Measurements from ENCODE around the gene CEP57. TPM values are rescaled to one million over a fixed set of nuclear protein-coding genes. Genes with fewer than 3 reads are reported as not detected.

Gene CEP57
- total RNA-seq, result 52.8 TPM
- polyA plus RNA-seq (ENCODE audit: insufficient read depth in 1 of 8, insufficient read length in 8 of 8, low replicate concordance in 1 of 8), result 10 to 100 TPM; 40.8 to 54.7 (median 45.0) TPM
- long read RNA-seq, donor 1, transcript CEP57-209 (3 exons, 2,632 nt), result major isoform, 5 of 11 reads
- long read RNA-seq, donor 1, partial matches to known transcripts, result 0 of 11 reads
- long read RNA-seq, donor 1, other reads (novel, unspliced or antisense), result 0 of 11 reads
- long read RNA-seq, donor 2, partial matches to known transcripts, result 0 of 1 reads
- long read RNA-seq, donor 2, other reads (novel, unspliced or antisense), result 0 of 1 reads
- long read RNA-seq, donor 3, transcript CEP57-209 (3 exons, 2,632 nt), result major isoform, 6 of 11 reads
- long read RNA-seq, donor 3, partial matches to known transcripts, result 0 of 11 reads
- long read RNA-seq, donor 3, other reads (novel, unspliced or antisense), result 0 of 11 reads
- long read RNA-seq, donor 4, transcript CEP57-210 (7 exons, 2,084 nt), result major isoform, 5 of 10 reads
- long read RNA-seq, donor 4, partial matches to known transcripts, result 0 of 10 reads
- long read RNA-seq, donor 4, other reads (novel, unspliced or antisense), result 0 of 10 reads
- long read RNA-seq, donor 5, transcript CEP57-209 (3 exons, 2,632 nt), result major isoform, 18 of 51 reads
- long read RNA-seq, donor 5, transcript CEP57-210 (7 exons, 2,084 nt), result minor isoform, 14 of 51 reads
- long read RNA-seq, donor 5, transcript CEP57-202 (11 exons, 3,178 nt), result minor isoform, 11 of 51 reads
- long read RNA-seq, donor 5, partial matches to known transcripts, result 7 of 51 reads
- long read RNA-seq, donor 5, other reads (novel, unspliced or antisense), result 0 of 51 reads
- long read RNA-seq, donor 6, transcript CEP57-210 (7 exons, 2,084 nt), result minor isoform, 9 of 21 reads
- long read RNA-seq, donor 6, transcript CEP57-209 (3 exons, 2,632 nt), result major isoform, 10 of 21 reads
- long read RNA-seq, donor 6, partial matches to known transcripts, result 0 of 21 reads
- long read RNA-seq, donor 6, other reads (novel, unspliced or antisense), result 0 of 21 reads
- long read RNA-seq, donor 7, transcript CEP57-210 (7 exons, 2,084 nt), result minor isoform, 5 of 28 reads
- long read RNA-seq, donor 7, transcript CEP57-209 (3 exons, 2,632 nt), result major isoform, 14 of 28 reads
- long read RNA-seq, donor 7, partial matches to known transcripts, result 5 of 28 reads
- long read RNA-seq, donor 7, other reads (novel, unspliced or antisense), result 0 of 28 reads
- long read RNA-seq, donor 8, partial matches to known transcripts, result 0 of 10 reads
- long read RNA-seq, donor 8, other reads (novel, unspliced or antisense), result 0 of 10 reads
- long read RNA-seq, donor 9, transcript CEP57-209 (3 exons, 2,632 nt), result major isoform, 8 of 19 reads
- long read RNA-seq, donor 9, partial matches to known transcripts, result 5 of 19 reads
- long read RNA-seq, donor 9, other reads (novel, unspliced or antisense), result 0 of 19 reads
- long read RNA-seq, donor 10, transcript CEP57-210 (7 exons, 2,084 nt), result minor isoform, 5 of 26 reads
- long read RNA-seq, donor 10, transcript CEP57-202 (11 exons, 3,178 nt), result minor isoform, 9 of 26 reads
- long read RNA-seq, donor 10, transcript CEP57-209 (3 exons, 2,632 nt), result major isoform, 12 of 26 reads
- long read RNA-seq, donor 10, partial matches to known transcripts, result 0 of 26 reads
- long read RNA-seq, donor 10, other reads (novel, unspliced or antisense), result 0 of 26 reads
- long read RNA-seq, donor 11, transcript CEP57-209 (3 exons, 2,632 nt), result major isoform, 10 of 18 reads
- long read RNA-seq, donor 11, partial matches to known transcripts, result 0 of 18 reads
- long read RNA-seq, donor 11, other reads (novel, unspliced or antisense), result 0 of 18 reads

GRCh38 chr11:95790123-95790932, at the start of gene CEP57:
Gene CEP57, plus strand, starts transcription at chr11:95790498. Its CDS starts 201 bp downstream, at chr11:95790699.
- WGBS (ENCODE audit: insufficient coverage), result under 1% methylated on average over 47 of the region's 55 CpGs
- peak within 1 kb of the TSS; percentile 100 for H3K27ac ChIP-seq (ENCODE audit: low read length)
- H3K4me3 ChIP-seq (ENCODE audit: low read length), result peak within 1 kb of the TSS; percentile 90
- peaks cover 12% of the 10 kb centered on the region for H3K4me1 ChIP-seq (ENCODE audit: control insufficient read depth, insufficient read depth, low read length)
- H3K27me3 ChIP-seq (ENCODE audit: control insufficient read depth, insufficient read depth, low read length), result no peaks in the 10 kb centered on the region
- H3K36me3 ChIP-seq (ENCODE audit: control insufficient read depth, insufficient read depth, low read length), result peaks cover 2% of the 10 kb centered on the region
- DNase-seq, result peak; percentile 100
- H3K9me3 ChIP-seq (replicated peaks; ENCODE audit: control insufficient read depth, low read depth, low read length), result no peaks in the 10 kb centered on the region

GRCh38 chr11:95750101-95750500, 40.2 kb upstream of the CEP57 start:
- Histone ChIP-seq H3K4me3 (ENCODE audit: low read length) (no peak overlapping the region), H3K9me3 (replicated peaks; ENCODE audit: control insufficient read depth, low read depth, low read length) (no peaks in the 10 kb centered on the region), H3K36me3 (ENCODE audit: control insufficient read depth, insufficient read depth, low read length) (no peaks in the 10 kb centered on the region), H3K4me1 (ENCODE audit: control insufficient read depth, insufficient read depth, low read length) (no peaks in the 10 kb centered on the region), H3K27me3 (ENCODE audit: control insufficient read depth, insufficient read depth, low read length) (no peaks in the 10 kb centered on the region), H3K27ac (ENCODE audit: low read length) (no peak overlapping the region)
- no CpG with 5 or more reads among the region's 1 CpG for WGBS (ENCODE audit: insufficient coverage)
- no peak for DNase-seq

GRCh38 chr11:95751515-95751914, 38.8 kb upstream of the CEP57 start:
- 80% methylated on average over 1 of the region's 1 CpG for WGBS (ENCODE audit: insufficient coverage)
- Histone ChIP-seq H3K4me3 (ENCODE audit: low read length) (no peak overlapping the region), H3K27ac (ENCODE audit: low read length) (no peak overlapping the region), H3K27me3 (ENCODE audit: control insufficient read depth, insufficient read depth, low read length) (no peaks in the 10 kb centered on the region), H3K4me1 (ENCODE audit: control insufficient read depth, insufficient read depth, low read length) (no peaks in the 10 kb centered on the region), H3K9me3 (replicated peaks; ENCODE audit: control insufficient read depth, low read depth, low read length) (no peaks in the 10 kb centered on the region), H3K36me3 (ENCODE audit: control insufficient read depth, insufficient read depth, low read length) (no peaks in the 10 kb centered on the region)
- no peak for DNase-seq

GRCh38 chr11:95760941-95761340, 29.4 kb upstream of the CEP57 start:
- Histone ChIP-seq H3K4me3 (ENCODE audit: low read length) (no peak overlapping the region), H3K27ac (ENCODE audit: low read length) (peak overlapping the region; percentile 52), H3K4me1 (ENCODE audit: control insufficient read depth, insufficient read depth, low read length) (peaks cover 5% of the 10 kb centered on the region), H3K9me3 (replicated peaks; ENCODE audit: control insufficient read depth, low read depth, low read length) (no peaks in the 10 kb centered on the region), H3K36me3 (ENCODE audit: control insufficient read depth, insufficient read depth, low read length) (no peaks in the 10 kb centered on the region), H3K27me3 (ENCODE audit: control insufficient read depth, insufficient read depth, low read length) (no peaks in the 10 kb centered on the region)
- DNase-seq, result peak; percentile 75
- 17% methylated on average over 1 of the region's 1 CpG for WGBS (ENCODE audit: insufficient coverage)

- WGBS (ENCODE audit: insufficient coverage), result no CpG with 5 or more reads among the region's 3 CpGs
- no peak overlapping the region for H3K27ac ChIP-seq (ENCODE audit: low read length)
- no peaks in the 10 kb centered on the region for H3K27me3 ChIP-seq (ENCODE audit: control insufficient read depth, insufficient read depth, low read length)
- H3K4me3 ChIP-seq (ENCODE audit: low read length), result no peak overlapping the region
- H3K36me3 ChIP-seq (ENCODE audit: control insufficient read depth, insufficient read depth, low read length), result no peaks in the 10 kb centered on the region
- H3K9me3 ChIP-seq (replicated peaks; ENCODE audit: control insufficient read depth, low read depth, low read length), result no peaks in the 10 kb centered on the region
- peaks cover 5% of the 10 kb centered on the region for H3K4me1 ChIP-seq (ENCODE audit: control insufficient read depth, insufficient read depth, low read length)
- no peak for DNase-seq
Measured at GRCh38 chr11:95762534-95762933, 27.8 kb upstream of the CEP57 start.

- no peak overlapping the region for H3K27ac ChIP-seq (ENCODE audit: low read length)
- WGBS (ENCODE audit: insufficient coverage), result no CpG with 5 or more reads among the region's 4 CpGs
- H3K4me3 ChIP-seq (ENCODE audit: low read length), result no peak overlapping the region
- no peaks in the 10 kb centered on the region for H3K27me3 ChIP-seq (ENCODE audit: control insufficient read depth, insufficient read depth, low read length)
- DNase-seq, result peak; percentile 80
- H3K36me3 ChIP-seq (ENCODE audit: control insufficient read depth, insufficient read depth, low read length), result no peaks in the 10 kb centered on the region
- peaks cover 5% of the 10 kb centered on the region for H3K4me1 ChIP-seq (ENCODE audit: control insufficient read depth, insufficient read depth, low read length)
- no peaks in the 10 kb centered on the region for H3K9me3 ChIP-seq (replicated peaks; ENCODE audit: control insufficient read depth, low read depth, low read length)
Measured at GRCh38 chr11:95764267-95764898, 25.9 kb upstream of the CEP57 start.

GRCh38 chr11:95766701-95767100, 23.6 kb upstream of the CEP57 start:
- Histone ChIP-seq H3K27me3 (ENCODE audit: control insufficient read depth, insufficient read depth, low read length) (no peaks in the 10 kb centered on the region), H3K4me1 (ENCODE audit: control insufficient read depth, insufficient read depth, low read length) (no peaks in the 10 kb centered on the region), H3K36me3 (ENCODE audit: control insufficient read depth, insufficient read depth, low read length) (no peaks in the 10 kb centered on the region), H3K27ac (ENCODE audit: low read length) (no peak overlapping the region), H3K9me3 (replicated peaks; ENCODE audit: control insufficient read depth, low read depth, low read length) (no peaks in the 10 kb centered on the region), H3K4me3 (ENCODE audit: low read length) (no peak overlapping the region)
- no peak for DNase-seq
- no CpG with 5 or more reads among the region's 3 CpGs for WGBS (ENCODE audit: insufficient coverage)

GRCh38 chr11:95767498-95767897, 22.8 kb upstream of the CEP57 start:
- no CpG with 5 or more reads among the region's 1 CpG for WGBS (ENCODE audit: insufficient coverage)

More at GRCh38 chr11:95767498-95767897, 22.8 kb upstream of the CEP57 start:
- Histone ChIP-seq H3K4me3 (ENCODE audit: low read length) (no peak overlapping the region), H3K36me3 (ENCODE audit: control insufficient read depth, insufficient read depth, low read length) (no peaks in the 10 kb centered on the region), H3K9me3 (replicated peaks; ENCODE audit: control insufficient read depth, low read depth, low read length) (no peaks in the 10 kb centered on the region), H3K27me3 (ENCODE audit: control insufficient read depth, insufficient read depth, low read length) (no peaks in the 10 kb centered on the region), H3K27ac (ENCODE audit: low read length) (no peak overlapping the region), H3K4me1 (ENCODE audit: control insufficient read depth, insufficient read depth, low read length) (no peaks in the 10 kb centered on the region)
- DNase-seq, result peak; percentile 12

Measured in muscle of leg (tissue), 16 donors.